Esophagus muscularis mucosa (tissue), 4 donors: Measurements from ENCODE around the gene FXYD2. TPM values are rescaled to one million over a fixed set of nuclear protein-coding genes. Genes with fewer than 3 reads are reported as not detected.

Source experiments
- DNase-seq: peaks from one replicate; pipeline ENCODE4 v3.0.0-alpha.2; 2017; ENCODE audit errors: extremely low spot score
- H3K27ac ChIP-seq, 4 donors: fragments of 200-600 bp; sonication (generic); replicated peaks in 1 of 4; 1 replicate in 3 of 4; 2 replicates in 1 of 4; pipeline ENCODE4 v1.5.1; 2016 to 2019; ENCODE audit warnings: mild to moderate bottlenecking in 1 of 4
- H3K27me3 ChIP-seq, 4 donors: fragments of 200-600 bp; sonication (generic); one replicate each; pipeline versions ENCODE4 v1.5.1 to v1.6.0; 2016 to 2019
- H3K36me3 ChIP-seq, 4 donors: fragments of 200-600 bp; sonication (generic); one replicate each; pipeline ENCODE4 v1.5.1; 2016 to 2019
- H3K4me1 ChIP-seq, 4 donors: fragments of 200-600 bp; sonication (generic); one replicate each; pipeline ENCODE4 v1.5.1; 2016 to 2019
- H3K4me3 ChIP-seq, 4 donors: fragments of 200-600 bp; sonication (generic); 1 replicate in 2 of 4; 2 replicates in 2 of 4; pipeline ENCODE4 v1.5.1; 2016 to 2019; ENCODE audit warnings: mild to moderate bottlenecking in 4 of 4, moderate library complexity in 1 of 4
- H3K9me3 ChIP-seq, 4 donors: fragments of 200-600 bp; sonication (generic); 1 replicate in 3 of 4; 2 replicates in 1 of 4; pipeline ENCODE4 v1.5.1; 2016 to 2019
- EP300 ChIP-seq: sonication (generic); formaldehyde crosslinking; IDR thresholded peaks from one replicate; pipeline ENCODE4 v1.6.1; 2017; ENCODE audit warnings: antibody characterized with exemption
- POLR2A ChIP-seq: fragments of 450-650 bp; IDR thresholded peaks from one replicate; pipeline ENCODE4 v1.6.1; 2017; ENCODE audit warnings: antibody characterized with exemption, moderate library complexity, mild to moderate bottlenecking, low read depth
- POLR2AphosphoS5 ChIP-seq, 2 donors: sonication (generic); formaldehyde crosslinking; IDR thresholded peaks; one replicate each; pipeline ENCODE4 v1.6.1; 2017; ENCODE audit warnings: antibody characterized with exemption in 2 of 2
- WGBS: methylation state at CpG from one replicate; pipeline ENCODE4 v1.1.5; 2018; 5-methylcytosine and 5-hydroxymethylcytosine counted together
- intact Hi-C: fragments of 100-400 bp; cut with DNase I; formaldehyde crosslinking; loops from one replicate; pipeline ENCODE4 v1.15.1; 2023
- total RNA-seq, 4 donors: library from RNA; depleted of rRNA; stranded (reverse); fragments of >200 nt; gene quantifications; one replicate each; pipeline versions ENCODE4 v1.1.0 to v1.2.1, GENCODE V29; 2016
- TF ChIP-seq, protein P1 (sequence below), 3 experiments: fragments of 200-600 bp in 2 of 3; fragments of 450-650 bp in 1 of 3; sonication (generic) in 2 of 3; IDR thresholded peaks; one replicate each; pipeline ENCODE4 v1.5.1; 2017 to 2019; ENCODE audit warnings: antibody characterized with exemption in 3 of 3, mild to moderate bottlenecking in 2 of 3, moderate library complexity in 1 of 3

Gene FXYD2
- total RNA-seq, 4 donors from 2014 or later = 0.52 to 5.8 (median 3.7) TPM

DNA sequence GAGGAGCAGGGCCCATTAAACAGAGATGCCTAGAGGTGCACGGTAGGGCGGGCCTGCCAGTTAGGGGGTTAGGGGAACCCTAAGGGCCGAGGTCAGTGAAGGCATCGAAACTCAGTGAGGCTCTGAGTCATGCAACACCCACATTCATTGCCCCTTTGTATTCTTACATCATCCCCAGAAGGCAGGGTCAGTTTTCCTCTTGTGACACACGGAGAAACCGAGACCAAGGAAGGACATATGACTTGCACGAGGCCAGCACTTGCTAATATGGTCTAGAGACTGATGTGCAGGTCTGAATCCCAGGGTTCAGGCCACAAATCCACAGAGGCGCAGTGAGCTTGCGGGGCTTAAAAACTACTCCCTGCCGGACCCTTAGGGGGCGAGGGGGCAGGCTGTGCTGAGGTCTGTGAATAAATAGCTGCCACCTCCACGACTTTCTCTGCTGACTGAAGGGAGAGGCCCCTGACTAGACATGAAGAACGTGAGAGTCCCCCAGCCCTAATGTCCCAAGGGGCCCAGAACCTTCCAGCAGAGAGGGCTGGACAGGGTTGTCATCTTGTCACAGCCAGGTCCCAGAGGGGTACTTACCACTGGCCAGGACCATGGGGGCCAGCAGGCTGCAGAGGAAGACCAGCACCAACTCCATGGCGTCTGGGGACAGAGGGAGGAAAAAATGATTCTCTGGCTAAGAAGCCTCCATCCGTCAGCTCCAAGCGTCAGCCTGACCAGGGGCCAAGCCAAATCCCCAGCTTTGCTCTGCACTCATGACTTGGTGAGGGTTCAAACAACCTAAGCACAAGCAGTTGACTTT, 17.8 kb upstream of the FXYD2 start:
- 77% methylated on average over 16 of the region's 16 CpGs for WGBS
- DNase-seq = no peak

GRCh38 chr11:117841551-117842031, 17.0 kb upstream of the FXYD2 start:
- intact Hi-C loops = loop anchor here (10.0 kb wide), 1 partner anchor 213 kb away; no protein-coding TSS in a partner anchor
- no peaks in the 10 kb centered on the region for H3K9me3 ChIP-seq
- H3K4me3 ChIP-seq = no peak overlapping the region
- H3K36me3 ChIP-seq = peaks cover 0 to 41% (median 31%) of the 10 kb centered on the region in 4 donors
- H3K27ac ChIP-seq = no peak overlapping the region
- H3K27me3 ChIP-seq = no peaks in the 10 kb centered on the region
- TF ChIP-seq POLR2A (no peak), EP300 (no peak)
- TF ChIP-seq, protein P1, sequence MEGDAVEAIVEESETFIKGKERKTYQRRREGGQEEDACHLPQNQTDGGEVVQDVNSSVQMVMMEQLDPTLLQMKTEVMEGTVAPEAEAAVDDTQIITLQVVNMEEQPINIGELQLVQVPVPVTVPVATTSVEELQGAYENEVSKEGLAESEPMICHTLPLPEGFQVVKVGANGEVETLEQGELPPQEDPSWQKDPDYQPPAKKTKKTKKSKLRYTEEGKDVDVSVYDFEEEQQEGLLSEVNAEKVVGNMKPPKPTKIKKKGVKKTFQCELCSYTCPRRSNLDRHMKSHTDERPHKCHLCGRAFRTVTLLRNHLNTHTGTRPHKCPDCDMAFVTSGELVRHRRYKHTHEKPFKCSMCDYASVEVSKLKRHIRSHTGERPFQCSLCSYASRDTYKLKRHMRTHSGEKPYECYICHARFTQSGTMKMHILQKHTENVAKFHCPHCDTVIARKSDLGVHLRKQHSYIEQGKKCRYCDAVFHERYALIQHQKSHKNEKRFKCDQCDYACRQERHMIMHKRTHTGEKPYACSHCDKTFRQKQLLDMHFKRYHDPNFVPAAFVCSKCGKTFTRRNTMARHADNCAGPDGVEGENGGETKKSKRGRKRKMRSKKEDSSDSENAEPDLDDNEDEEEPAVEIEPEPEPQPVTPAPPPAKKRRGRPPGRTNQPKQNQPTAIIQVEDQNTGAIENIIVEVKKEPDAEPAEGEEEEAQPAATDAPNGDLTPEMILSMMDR (IDR thresholded peaks at IDR 0.05) = no peak
- H3K4me1 ChIP-seq = peaks cover 9 to 20% (median 14%) of the 10 kb centered on the region in 4 donors
- DNase-seq = no peak
- 83% methylated on average over 7 of the region's 7 CpGs for WGBS

More for the DNA sequence above, 17.8 kb upstream of the FXYD2 start:
- Histone ChIP-seq H3K27me3 (no peaks in the 10 kb centered on the region), H3K36me3 (peaks cover 0 to 37% (median 30%) of the 10 kb centered on the region in 4 donors), H3K27ac (peak overlapping the region in 1 of 4 donors; percentile 41), H3K9me3 (no peaks in the 10 kb centered on the region), H3K4me1 (peaks cover 9 to 20% (median 14%) of the 10 kb centered on the region in 4 donors), H3K4me3 (no peak overlapping the region)
- TF ChIP-seq, protein P1 (IDR thresholded peaks at IDR 0.05) = no peak
- no peak for TF ChIP-seq EP300
- TF ChIP-seq POLR2AphosphoS5 (IDR thresholded peaks at IDR 0.05) = no peak
- no peak for TF ChIP-seq POLR2A
- intact Hi-C loops = loop anchor here (10.0 kb wide), 1 partner anchor 212 kb away; no protein-coding TSS in a partner anchor

GRCh38 chr11:117840881-117841550, 16.5 kb upstream of the FXYD2 start:
- Histone ChIP-seq H3K4me1 (peaks cover 9 to 20% (median 14%) of the 10 kb centered on the region in 4 donors), H3K4me3 (no peak overlapping the region), H3K36me3 (peaks cover 0 to 41% (median 31%) of the 10 kb centered on the region in 4 donors), H3K27ac (no peak overlapping the region), H3K9me3 (no peaks in the 10 kb centered on the region), H3K27me3 (no peaks in the 10 kb centered on the region)
- TF ChIP-seq POLR2AphosphoS5 (IDR thresholded peaks at IDR 0.05) = no peak
- no peak for TF ChIP-seq POLR2A
- no peak for TF ChIP-seq EP300
- TF ChIP-seq, protein P1 (IDR thresholded peaks at IDR 0.05) = no peak
- intact Hi-C loops = loop anchor here (10.0 kb wide), 1 partner anchor 214 kb away; no protein-coding TSS in a partner anchor
- 90% methylated on average over 10 of the region's 11 CpGs for WGBS
- DNase-seq = no peak

- intact Hi-C loops = loop anchor here (10.0 kb wide), 1 partner anchor 215 kb away; no protein-coding TSS in a partner anchor
- H3K27ac ChIP-seq = no peak overlapping the region
- no peaks in the 10 kb centered on the region for H3K27me3 ChIP-seq
- 94% methylated on average over 7 of the region's 10 CpGs for WGBS
- TF ChIP-seq, protein P1 (IDR thresholded peaks at IDR 0.05) = no peak
- TF ChIP-seq EP300 (no peak), POLR2A (no peak), POLR2AphosphoS5 (IDR thresholded peaks at IDR 0.05) (no peak)
- no peaks in the 10 kb centered on the region for H3K9me3 ChIP-seq
- H3K4me3 ChIP-seq = no peak overlapping the region
- peaks cover 9 to 20% (median 14%) of the 10 kb centered on the region in 4 donors for H3K4me1 ChIP-seq
- no peak for DNase-seq
- peaks cover 0 to 41% (median 31%) of the 10 kb centered on the region in 4 donors for H3K36me3 ChIP-seq
These were observed 15.6 kb upstream of the FXYD2 start for GRCh38 chr11:117839936-117840813.
